ENCODE measurements around the gene SERGEF.

- TF ChIP-seq, protein P1, sequence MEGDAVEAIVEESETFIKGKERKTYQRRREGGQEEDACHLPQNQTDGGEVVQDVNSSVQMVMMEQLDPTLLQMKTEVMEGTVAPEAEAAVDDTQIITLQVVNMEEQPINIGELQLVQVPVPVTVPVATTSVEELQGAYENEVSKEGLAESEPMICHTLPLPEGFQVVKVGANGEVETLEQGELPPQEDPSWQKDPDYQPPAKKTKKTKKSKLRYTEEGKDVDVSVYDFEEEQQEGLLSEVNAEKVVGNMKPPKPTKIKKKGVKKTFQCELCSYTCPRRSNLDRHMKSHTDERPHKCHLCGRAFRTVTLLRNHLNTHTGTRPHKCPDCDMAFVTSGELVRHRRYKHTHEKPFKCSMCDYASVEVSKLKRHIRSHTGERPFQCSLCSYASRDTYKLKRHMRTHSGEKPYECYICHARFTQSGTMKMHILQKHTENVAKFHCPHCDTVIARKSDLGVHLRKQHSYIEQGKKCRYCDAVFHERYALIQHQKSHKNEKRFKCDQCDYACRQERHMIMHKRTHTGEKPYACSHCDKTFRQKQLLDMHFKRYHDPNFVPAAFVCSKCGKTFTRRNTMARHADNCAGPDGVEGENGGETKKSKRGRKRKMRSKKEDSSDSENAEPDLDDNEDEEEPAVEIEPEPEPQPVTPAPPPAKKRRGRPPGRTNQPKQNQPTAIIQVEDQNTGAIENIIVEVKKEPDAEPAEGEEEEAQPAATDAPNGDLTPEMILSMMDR (IDR thresholded peaks at IDR 0.05): no peak
- no peak for TF ChIP-seq POLR2A (IDR thresholded peaks at IDR 0.05)
Measured at GRCh38 chr11:17767914-17768313, 244.9 kb downstream of the SERGEF start.
